Breast epithelium (tissue), 4 donors: ENCODE measurements around the gene TNS3. TPM values are rescaled to one million over a fixed set of nuclear protein-coding genes. Genes with fewer than 3 reads are reported as not detected.
A peak's percentile ranks its signal among the peaks of the same experiment; 100 is the strongest.

Experiments used
- DNase-seq, 2 donors: peaks; one replicate each; pipeline ENCODE4 v3.0.0-alpha.2; 2019; ENCODE audit warnings: low spot score in 2 of 2
- H3K27ac ChIP-seq, 2 donors: fragments of 200-600 bp; sonication (generic) in 1 of 2; one replicate each; pipeline ENCODE4 v1.5.1; 2016 to 2019; ENCODE audit warnings: mild to moderate bottlenecking in 1 of 2
- H3K27me3 ChIP-seq, 2 donors: fragments of 200-600 bp; sonication (generic) in 1 of 2; one replicate each; pipeline versions ENCODE4 v1.5.1 to v1.6.0; 2017 to 2019; ENCODE audit warnings: control low read depth in 1 of 2, mild to moderate bottlenecking in 1 of 2
- H3K36me3 ChIP-seq: fragments of 200-600 bp; one replicate; pipeline ENCODE4 v1.5.1; 2019
- H3K4me1 ChIP-seq, 2 donors: fragments of 200-600 bp; sonication (generic); one replicate each; pipeline ENCODE4 v1.5.1; 2016 to 2019; ENCODE audit warnings: control low read depth in 1 of 2
- H3K4me3 ChIP-seq, 3 donors: fragments of 200-600 bp; sonication (generic); 1 replicate in 2 of 3; 2 replicates in 1 of 3; pipeline ENCODE4 v1.5.1; 2016 to 2019; ENCODE audit warnings: mild to moderate bottlenecking in 3 of 3, moderate library complexity in 2 of 3
- H3K9me3 ChIP-seq, 2 donors: fragments of 200-600 bp; sonication (generic) in 1 of 2; one replicate each; pipeline ENCODE4 v1.5.1; 2016 to 2019; ENCODE audit warnings: control low read depth in 1 of 2
- POLR2A ChIP-seq: fragments of 450-650 bp; IDR thresholded peaks from one replicate; pipeline ENCODE4 v1.6.1; 2016; ENCODE audit warnings: antibody characterized with exemption, mild to moderate bottlenecking, moderate library complexity
- POLR2AphosphoS5 ChIP-seq, 3 donors: sonication (generic); formaldehyde crosslinking; IDR thresholded peaks; one replicate each; pipeline ENCODE4 v1.6.1; 2017; ENCODE audit warnings: antibody characterized with exemption in 3 of 3
- intact Hi-C: fragments of 100-400 bp; cut with DNase I; formaldehyde crosslinking; loops from one replicate; pipeline ENCODE4 v1.15.1; 2023; ENCODE audit warnings: low total_unique reads
- total RNA-seq, 3 donors: library from RNA; depleted of rRNA; stranded (reverse); fragments of >200 nt; gene quantifications; one replicate each; pipeline ENCODE4 v1.1.0, GENCODE V29; 2016
- TF ChIP-seq, protein P1 (sequence below), 3 donors: fragments of 450-650 bp; IDR thresholded peaks; one replicate each; pipeline ENCODE4 v1.5.1; 2016 to 2017; ENCODE audit warnings: antibody characterized with exemption in 3 of 3, mild to moderate bottlenecking in 3 of 3, moderate library complexity in 3 of 3

TNS3 gene
- total RNA-seq, 3 donors from 2014 or later = 41.0 to 78.1 (median 56.2) TPM

DNA sequence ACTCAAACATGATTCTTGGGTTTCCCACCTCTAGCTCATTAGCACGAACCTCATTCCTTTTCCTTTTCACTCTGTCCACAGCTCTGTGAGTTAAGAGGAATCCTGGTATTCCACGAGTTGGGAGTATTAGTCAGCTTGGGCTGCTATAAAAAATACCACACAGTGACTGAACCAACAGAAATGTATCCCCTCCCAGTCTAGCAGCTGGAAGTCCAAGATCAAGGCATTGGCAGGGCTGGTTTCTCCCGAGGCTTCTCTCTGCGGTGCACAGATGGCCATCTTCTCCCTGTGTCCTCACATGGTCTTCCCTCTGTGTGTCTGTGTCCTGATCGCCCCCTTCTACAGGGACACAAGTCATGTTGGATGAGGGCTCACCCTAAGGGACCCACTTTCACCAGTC, 261.6 kb downstream of the TNS3 start:
- Histone ChIP-seq H3K27me3 (no peaks in the 10 kb centered on the region), H3K9me3 (no peaks in the 10 kb centered on the region), H3K4me3 (no peak overlapping the region), H3K27ac (no peak overlapping the region), H3K36me3 (no peaks in the 10 kb centered on the region), H3K4me1 (no peaks in the 10 kb centered on the region)
- no peak for DNase-seq
- TF ChIP-seq, protein P1, sequence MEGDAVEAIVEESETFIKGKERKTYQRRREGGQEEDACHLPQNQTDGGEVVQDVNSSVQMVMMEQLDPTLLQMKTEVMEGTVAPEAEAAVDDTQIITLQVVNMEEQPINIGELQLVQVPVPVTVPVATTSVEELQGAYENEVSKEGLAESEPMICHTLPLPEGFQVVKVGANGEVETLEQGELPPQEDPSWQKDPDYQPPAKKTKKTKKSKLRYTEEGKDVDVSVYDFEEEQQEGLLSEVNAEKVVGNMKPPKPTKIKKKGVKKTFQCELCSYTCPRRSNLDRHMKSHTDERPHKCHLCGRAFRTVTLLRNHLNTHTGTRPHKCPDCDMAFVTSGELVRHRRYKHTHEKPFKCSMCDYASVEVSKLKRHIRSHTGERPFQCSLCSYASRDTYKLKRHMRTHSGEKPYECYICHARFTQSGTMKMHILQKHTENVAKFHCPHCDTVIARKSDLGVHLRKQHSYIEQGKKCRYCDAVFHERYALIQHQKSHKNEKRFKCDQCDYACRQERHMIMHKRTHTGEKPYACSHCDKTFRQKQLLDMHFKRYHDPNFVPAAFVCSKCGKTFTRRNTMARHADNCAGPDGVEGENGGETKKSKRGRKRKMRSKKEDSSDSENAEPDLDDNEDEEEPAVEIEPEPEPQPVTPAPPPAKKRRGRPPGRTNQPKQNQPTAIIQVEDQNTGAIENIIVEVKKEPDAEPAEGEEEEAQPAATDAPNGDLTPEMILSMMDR (IDR thresholded peaks at IDR 0.05) = no peak
- TF ChIP-seq POLR2A (no peak), POLR2AphosphoS5 (IDR thresholded peaks at IDR 0.05) (no peak)
- intact Hi-C loops = no loop called here

DNA sequence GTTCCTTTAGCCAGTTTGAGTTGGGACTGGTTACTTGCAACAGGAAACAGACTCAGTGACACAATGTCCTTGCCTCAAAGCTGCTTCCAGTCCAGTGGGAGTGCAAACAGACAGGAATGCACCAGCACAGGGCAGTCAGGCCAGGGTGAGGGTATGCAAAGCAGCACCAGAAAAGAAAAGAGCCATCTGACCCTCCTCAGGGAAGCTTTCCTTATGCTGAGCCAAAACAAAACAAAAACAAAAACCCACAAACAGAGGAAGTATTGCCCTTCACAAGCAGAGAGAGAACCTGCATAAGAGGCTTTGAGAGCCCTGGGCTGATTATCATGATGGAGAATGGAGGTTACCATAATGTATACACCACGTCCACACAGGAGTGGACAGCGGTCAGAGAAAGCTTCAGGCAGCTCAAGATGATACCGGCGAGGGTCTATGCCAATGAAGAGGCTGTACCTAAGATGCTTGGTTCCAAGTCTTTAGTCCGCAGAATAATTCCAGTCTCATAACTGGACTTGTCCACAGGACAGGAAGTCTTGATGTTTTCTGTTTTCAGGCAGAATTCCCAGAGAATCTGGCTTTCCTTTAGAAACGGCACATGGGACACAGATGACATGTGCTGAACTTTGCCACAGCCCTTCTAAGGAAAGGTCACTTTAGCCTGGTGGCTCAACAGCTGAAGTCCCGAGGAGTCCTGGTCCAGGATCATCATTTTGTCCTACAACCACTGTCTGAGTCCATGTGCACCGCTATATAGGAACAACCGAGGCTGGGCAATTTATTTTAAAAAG, 263.3 kb downstream of the TNS3 start:
- Histone ChIP-seq H3K9me3 (no peaks in the 10 kb centered on the region), H3K4me3 (no peak overlapping the region), H3K36me3 (no peaks in the 10 kb centered on the region), H3K27me3 (no peaks in the 10 kb centered on the region), H3K27ac (no peak overlapping the region), H3K4me1 (no peaks in the 10 kb centered on the region)
- intact Hi-C loops = loop anchor here (1.0 kb wide), 1 partner anchor 27 kb away; no protein-coding TSS in a partner anchor
- DNase-seq = peak in 1 of 2 donors; percentile 9
- no peak for TF ChIP-seq POLR2A
- TF ChIP-seq POLR2AphosphoS5 (IDR thresholded peaks at IDR 0.05) = no peak
- TF ChIP-seq, protein P1 (IDR thresholded peaks at IDR 0.05) = no peak

DNA sequence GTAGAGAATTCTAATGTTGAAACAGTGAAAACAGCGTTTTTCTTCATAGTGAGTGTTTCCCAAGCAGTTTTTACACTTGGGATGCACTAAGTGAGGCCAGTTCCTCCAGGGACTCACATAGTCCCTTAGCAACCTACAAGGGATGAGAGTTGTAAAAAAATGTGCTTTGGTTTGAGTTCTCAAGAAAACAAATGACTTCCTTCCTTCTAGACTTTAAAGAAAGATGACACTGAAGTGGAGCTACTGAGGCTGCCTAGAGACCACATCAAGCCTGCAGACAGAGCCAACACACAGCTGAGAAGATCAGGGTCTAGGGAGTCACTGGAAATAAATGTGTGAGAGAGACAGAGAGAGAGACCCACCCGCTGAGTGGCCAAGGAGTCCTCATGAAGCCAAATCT, 264.4 kb downstream of the TNS3 start:
- Histone ChIP-seq H3K4me3 (no peak overlapping the region), H3K27me3 (no peaks in the 10 kb centered on the region), H3K9me3 (no peaks in the 10 kb centered on the region), H3K27ac (no peak overlapping the region), H3K4me1 (no peaks in the 10 kb centered on the region), H3K36me3 (no peaks in the 10 kb centered on the region)
- TF ChIP-seq, protein P1 (IDR thresholded peaks at IDR 0.05) = no peak
- TF ChIP-seq POLR2AphosphoS5 (IDR thresholded peaks at IDR 0.05) (no peak), POLR2A (no peak)
- DNase-seq = no peak
- intact Hi-C loops = no loop called here

DNA sequence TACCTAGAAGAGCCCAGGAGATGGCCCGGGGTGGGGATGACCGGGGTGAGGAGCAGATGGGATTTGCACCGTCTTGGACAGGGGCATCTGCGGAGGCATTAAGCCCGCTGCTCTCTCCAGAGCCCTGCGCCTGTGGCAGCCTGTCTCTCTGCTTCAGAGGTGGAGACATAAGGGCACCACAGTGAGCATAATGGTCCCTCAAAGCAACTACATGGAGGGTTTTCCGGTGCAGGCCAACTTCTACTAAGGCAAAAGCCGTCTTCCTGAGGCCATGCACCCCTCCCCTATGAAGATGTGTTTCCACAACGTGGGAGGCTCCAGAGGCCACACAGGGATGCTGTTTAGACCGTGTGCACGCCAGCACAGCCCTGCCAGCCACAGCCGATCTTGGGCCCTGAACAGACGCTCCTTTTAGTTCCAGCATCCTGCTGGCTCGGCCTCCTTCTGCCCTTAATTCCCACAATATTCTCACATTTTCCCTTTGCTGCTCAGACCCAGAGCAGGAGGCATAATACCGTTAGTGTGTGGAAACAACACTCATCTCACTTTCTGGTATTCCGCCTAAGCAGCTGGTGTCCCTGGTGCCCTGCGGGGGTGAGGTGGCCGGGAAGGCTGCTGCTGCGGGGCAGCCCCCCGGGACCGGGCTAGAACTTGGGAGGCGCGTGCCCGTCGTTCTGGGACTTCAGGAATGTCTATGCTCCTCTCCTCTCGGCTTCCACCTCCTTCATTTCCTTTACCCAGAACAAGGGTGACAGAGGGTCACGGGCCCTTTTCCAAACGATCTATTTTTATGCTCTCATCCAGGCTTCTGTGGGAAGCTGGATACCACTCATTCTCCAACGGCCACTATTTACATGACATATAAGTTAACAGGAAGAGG, 266.9 kb downstream of the TNS3 start:
- TF ChIP-seq POLR2AphosphoS5 (IDR thresholded peaks at IDR 0.05) (peak in 1 of 3 donors; percentile 33), POLR2A (no peak)
- intact Hi-C loops = no loop called here
- DNase-seq = no peak
- no peaks in the 10 kb centered on the region for H3K27me3 ChIP-seq
- peak overlapping the region; percentile 55 to 70 for H3K27ac ChIP-seq
- peaks cover 0 to 4% of the 10 kb centered on the region in 2 donors for H3K4me1 ChIP-seq
- H3K36me3 ChIP-seq = no peaks in the 10 kb centered on the region
- peak overlapping the region in 1 of 3 donors; percentile 40 for H3K4me3 ChIP-seq
- no peaks in the 10 kb centered on the region for H3K9me3 ChIP-seq

DNA sequence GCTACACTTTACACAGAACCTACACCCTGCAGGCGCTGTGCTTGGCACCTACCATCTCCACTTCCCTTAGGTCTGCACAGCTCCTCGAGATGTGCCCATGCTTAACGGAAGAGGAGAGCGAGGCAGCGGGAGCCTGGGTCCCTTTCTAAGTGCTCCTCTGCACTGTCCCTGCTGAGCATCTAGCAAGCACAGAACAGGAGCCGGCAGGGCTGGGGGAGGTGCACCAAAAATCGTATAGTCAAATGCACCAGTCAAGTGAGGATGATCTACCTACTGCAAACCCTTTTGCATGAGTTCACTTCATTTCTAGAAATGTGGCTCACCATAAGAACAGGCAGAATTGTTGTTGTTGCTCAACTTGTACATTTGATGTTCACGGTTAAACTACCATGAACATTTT, 267.7 kb downstream of the TNS3 start:
- TF ChIP-seq, protein P1 (IDR thresholded peaks at IDR 0.05) = no peak
- TF ChIP-seq POLR2AphosphoS5 (IDR thresholded peaks at IDR 0.05) (no peak), POLR2A (no peak)
- Histone ChIP-seq H3K4me3 (no peak overlapping the region), H3K36me3 (no peaks in the 10 kb centered on the region), H3K9me3 (no peaks in the 10 kb centered on the region), H3K4me1 (peaks cover 0 to 9% of the 10 kb centered on the region in 2 donors), H3K27me3 (no peaks in the 10 kb centered on the region), H3K27ac (no peak overlapping the region)
- no peak for DNase-seq
- intact Hi-C loops = no loop called here
